Measurements from ENCODE around the gene KCNJ6. TPM values are rescaled to one million over a fixed set of nuclear protein-coding genes. Genes with fewer than 3 reads are reported as not detected.
A peak's percentile ranks its signal among the peaks of the same experiment; 100 is the strongest.

The KCNJ6 gene
- total and polyA plus RNA-seq, 10 of the 15 experiments (the other 5 are each of a cell fraction or from before 2014, with no cell fraction given) = 0.03 to 0.07 (median 0.04) TPM; not detected in 7

DNA sequence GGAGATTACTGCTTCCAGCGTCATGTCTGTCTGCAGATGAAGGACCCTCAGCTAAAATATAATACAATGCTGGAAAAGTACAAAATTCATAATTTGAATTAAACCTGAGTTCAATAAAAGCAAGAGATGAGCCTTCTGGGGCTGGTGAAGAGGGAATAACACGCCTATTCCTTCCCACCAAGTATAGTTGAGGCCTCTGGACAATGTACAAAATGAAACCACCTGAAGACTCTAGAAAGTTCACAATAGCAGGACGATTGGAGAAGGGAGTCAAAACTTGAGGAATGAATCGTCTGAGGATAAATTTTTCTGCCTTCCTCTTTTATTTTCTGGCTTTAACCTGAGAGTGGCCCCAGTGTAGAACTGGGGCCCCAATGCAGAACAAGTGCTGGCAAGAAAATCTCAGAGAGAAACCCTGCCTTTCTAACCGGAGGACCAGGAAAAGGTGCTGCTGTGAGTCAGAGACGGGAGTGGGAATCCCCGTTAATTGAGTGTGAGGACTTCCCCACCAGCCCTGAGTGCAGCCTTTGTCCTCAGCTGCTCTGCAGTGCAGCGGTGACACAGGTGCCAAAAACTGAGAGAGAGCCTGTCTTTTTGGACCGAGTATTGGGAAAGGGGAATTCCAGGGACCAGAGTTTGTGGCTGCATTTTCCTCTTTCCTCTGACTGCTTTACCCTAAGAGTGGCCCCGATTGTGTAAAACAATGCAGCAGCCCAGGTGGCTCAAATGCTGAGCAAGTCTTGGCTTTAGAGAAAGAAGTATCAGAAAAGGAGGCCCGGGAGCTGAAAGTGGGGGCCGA is 284.7 kb downstream of the KCNJ6 start (continued):
- no peak for TF ChIP-seq CHD4 (IDR thresholded peaks at IDR 0.05)
- peak; percentile 97 for TF ChIP-seq IKZF1 (conservative IDR thresholded peaks at IDR 0.05)
- peak; percentile 95 for TF ChIP-seq EED (IDR thresholded peaks at IDR 0.05; ENCODE audit: low read depth)
- TF ChIP-seq JUNB (IDR thresholded peaks at IDR 0.05) = peak; percentile 47
- TF ChIP-seq, protein P1, sequence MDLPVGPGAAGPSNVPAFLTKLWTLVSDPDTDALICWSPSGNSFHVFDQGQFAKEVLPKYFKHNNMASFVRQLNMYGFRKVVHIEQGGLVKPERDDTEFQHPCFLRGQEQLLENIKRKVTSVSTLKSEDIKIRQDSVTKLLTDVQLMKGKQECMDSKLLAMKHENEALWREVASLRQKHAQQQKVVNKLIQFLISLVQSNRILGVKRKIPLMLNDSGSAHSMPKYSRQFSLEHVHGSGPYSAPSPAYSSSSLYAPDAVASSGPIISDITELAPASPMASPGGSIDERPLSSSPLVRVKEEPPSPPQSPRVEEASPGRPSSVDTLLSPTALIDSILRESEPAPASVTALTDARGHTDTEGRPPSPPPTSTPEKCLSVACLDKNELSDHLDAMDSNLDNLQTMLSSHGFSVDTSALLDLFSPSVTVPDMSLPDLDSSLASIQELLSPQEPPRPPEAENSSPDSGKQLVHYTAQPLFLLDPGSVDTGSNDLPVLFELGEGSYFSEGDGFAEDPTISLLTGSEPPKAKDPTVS (IDR thresholded peaks at IDR 0.05; ENCODE audit: low read depth, low read length) = no peak
- TF ChIP-seq DPF2 (IDR thresholded peaks at IDR 0.05) = peak; percentile 89
- no peak for TF ChIP-seq RFX5 (IDR thresholded peaks at IDR 0.05; ENCODE audit: low read depth, low read length)
- TF ChIP-seq IRF4 (IDR thresholded peaks at IDR 0.05; ENCODE audit: low read depth, low read length) = 0 out of 2 replicates have a peak, but pooled peaks have one; percentile 25
- peak; percentile 29 to 35; a peak in 1 of 4 replicates for TF ChIP-seq BHLHE40 (IDR thresholded peaks at IDR 0.05; ENCODE audit: borderline replicate concordance in 1 of 2, low read depth in 2 of 2, low read length in 1 of 2)
- TF ChIP-seq MEF2A (IDR thresholded peaks at IDR 0.05; ENCODE audit: insufficient read depth, low read depth, low read length) = no peak
- no peak for TF ChIP-seq NFXL1 (IDR thresholded peaks at IDR 0.05; ENCODE audit: borderline replicate concordance)
- TF ChIP-seq NFIC (IDR thresholded peaks at IDR 0.05; ENCODE audit: low read depth, low read length) = peak; percentile 50; the same call in 1 of the 2 replicates
- TF ChIP-seq FOXM1 (IDR thresholded peaks at IDR 0.05; ENCODE audit: low read depth, low read length) = peak; percentile 70
- peak; percentile 76; the same call in 1 of the 2 replicates for TF ChIP-seq GATAD2B (conservative IDR thresholded peaks at IDR 0.05; ENCODE audit: low read depth)
- no peak for TF ChIP-seq SP1 (IDR thresholded peaks at IDR 0.05; ENCODE audit: low read depth, low read length)
- no peak for TF ChIP-seq YBX1 (IDR thresholded peaks at IDR 0.05)
- no peak for TF ChIP-seq POLR2AphosphoS5 (IDR thresholded peaks at IDR 0.05; ENCODE audit: low read length)
- no peak for TF ChIP-seq CHD1 (IDR thresholded peaks at IDR 0.05; ENCODE audit: low read depth, low read length)
- TF ChIP-seq YY1 (IDR thresholded peaks at IDR 0.05; ENCODE audit: low read depth, low read length) = 0 out of 2 replicates have a peak, but pooled peaks have one; percentile 9
- TF ChIP-seq ZNF24 (IDR thresholded peaks at IDR 0.05) = no peak
- TF ChIP-seq, protein P2, sequence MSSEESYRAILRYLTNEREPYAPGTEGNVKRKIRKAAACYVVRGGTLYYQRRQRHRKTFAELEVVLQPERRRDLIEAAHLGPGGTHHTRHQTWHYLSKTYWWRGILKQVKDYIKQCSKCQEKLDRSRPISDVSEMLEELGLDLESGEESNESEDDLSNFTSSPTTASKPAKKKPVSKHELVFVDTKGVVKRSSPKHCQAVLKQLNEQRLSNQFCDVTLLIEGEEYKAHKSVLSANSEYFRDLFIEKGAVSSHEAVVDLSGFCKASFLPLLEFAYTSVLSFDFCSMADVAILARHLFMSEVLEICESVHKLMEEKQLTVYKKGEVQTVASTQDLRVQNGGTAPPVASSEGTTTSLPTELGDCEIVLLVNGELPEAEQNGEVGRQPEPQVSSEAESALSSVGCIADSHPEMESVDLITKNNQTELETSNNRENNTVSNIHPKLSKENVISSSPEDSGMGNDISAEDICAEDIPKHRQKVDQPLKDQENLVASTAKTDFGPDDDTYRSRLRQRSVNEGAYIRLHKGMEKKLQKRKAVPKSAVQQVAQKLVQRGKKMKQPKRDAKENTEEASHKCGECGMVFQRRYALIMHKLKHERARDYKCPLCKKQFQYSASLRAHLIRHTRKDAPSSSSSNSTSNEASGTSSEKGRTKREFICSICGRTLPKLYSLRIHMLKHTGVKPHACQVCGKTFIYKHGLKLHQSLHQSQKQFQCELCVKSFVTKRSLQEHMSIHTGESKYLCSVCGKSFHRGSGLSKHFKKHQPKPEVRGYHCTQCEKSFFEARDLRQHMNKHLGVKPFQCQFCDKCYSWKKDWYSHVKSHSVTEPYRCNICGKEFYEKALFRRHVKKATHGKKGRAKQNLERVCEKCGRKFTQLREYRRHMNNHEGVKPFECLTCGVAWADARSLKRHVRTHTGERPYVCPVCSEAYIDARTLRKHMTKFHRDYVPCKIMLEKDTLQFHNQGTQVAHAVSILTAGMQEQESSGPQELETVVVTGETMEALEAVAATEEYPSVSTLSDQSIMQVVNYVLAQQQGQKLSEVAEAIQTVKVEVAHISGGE (CRISPR knock-in tag; IDR thresholded peaks at IDR 0.05) = no peak
- TF ChIP-seq, protein P3, sequence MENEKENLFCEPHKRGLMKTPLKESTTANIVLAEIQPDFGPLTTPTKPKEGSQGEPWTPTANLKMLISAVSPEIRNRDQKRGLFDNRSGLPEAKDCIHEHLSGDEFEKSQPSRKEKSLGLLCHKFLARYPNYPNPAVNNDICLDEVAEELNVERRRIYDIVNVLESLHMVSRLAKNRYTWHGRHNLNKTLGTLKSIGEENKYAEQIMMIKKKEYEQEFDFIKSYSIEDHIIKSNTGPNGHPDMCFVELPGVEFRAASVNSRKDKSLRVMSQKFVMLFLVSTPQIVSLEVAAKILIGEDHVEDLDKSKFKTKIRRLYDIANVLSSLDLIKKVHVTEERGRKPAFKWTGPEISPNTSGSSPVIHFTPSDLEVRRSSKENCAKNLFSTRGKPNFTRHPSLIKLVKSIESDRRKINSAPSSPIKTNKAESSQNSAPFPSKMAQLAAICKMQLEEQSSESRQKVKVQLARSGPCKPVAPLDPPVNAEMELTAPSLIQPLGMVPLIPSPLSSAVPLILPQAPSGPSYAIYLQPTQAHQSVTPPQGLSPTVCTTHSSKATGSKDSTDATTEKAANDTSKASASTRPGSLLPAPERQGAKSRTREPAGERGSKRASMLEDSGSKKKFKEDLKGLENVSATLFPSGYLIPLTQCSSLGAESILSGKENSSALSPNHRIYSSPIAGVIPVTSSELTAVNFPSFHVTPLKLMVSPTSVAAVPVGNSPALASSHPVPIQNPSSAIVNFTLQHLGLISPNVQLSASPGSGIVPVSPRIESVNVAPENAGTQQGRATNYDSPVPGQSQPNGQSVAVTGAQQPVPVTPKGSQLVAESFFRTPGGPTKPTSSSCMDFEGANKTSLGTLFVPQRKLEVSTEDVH (IDR thresholded peaks at IDR 0.05; ENCODE audit: low read depth, partially characterized antibody) = no peak
- 0 out of 2 replicates have a peak, but pooled peaks have one; percentile 46 for TF ChIP-seq TCF3 (IDR thresholded peaks at IDR 0.05; ENCODE audit: borderline replicate concordance, insufficient read depth, low read depth, low read length)
- 0 out of 2 replicates have a peak, but pooled peaks have one; percentile 17 for TF ChIP-seq TAF1 (IDR thresholded peaks at IDR 0.05; ENCODE audit: borderline replicate concordance, low read depth, low read length)

Data from GM12878 (cell line).